Stimulated activated CD8-positive, alpha-beta memory T cell treated with anti-CD3 and anti-CD28 coated beads, Interleukin-15, amount 100 ng/mL, for 1 hour (primary cell): ENCODE results near the gene HDAC6.
"Not testable (repeated sequence)": the region's sequence is repeated elsewhere in the genome, so short reads cannot be mapped to it uniquely, and the experiment has no call there.

Experiments
- DNase-seq: peaks from one replicate; pipeline ENCODE4 v3.0.0-alpha.2; 2020; ENCODE audit warnings: low read depth

Gene HDAC6

DNA sequence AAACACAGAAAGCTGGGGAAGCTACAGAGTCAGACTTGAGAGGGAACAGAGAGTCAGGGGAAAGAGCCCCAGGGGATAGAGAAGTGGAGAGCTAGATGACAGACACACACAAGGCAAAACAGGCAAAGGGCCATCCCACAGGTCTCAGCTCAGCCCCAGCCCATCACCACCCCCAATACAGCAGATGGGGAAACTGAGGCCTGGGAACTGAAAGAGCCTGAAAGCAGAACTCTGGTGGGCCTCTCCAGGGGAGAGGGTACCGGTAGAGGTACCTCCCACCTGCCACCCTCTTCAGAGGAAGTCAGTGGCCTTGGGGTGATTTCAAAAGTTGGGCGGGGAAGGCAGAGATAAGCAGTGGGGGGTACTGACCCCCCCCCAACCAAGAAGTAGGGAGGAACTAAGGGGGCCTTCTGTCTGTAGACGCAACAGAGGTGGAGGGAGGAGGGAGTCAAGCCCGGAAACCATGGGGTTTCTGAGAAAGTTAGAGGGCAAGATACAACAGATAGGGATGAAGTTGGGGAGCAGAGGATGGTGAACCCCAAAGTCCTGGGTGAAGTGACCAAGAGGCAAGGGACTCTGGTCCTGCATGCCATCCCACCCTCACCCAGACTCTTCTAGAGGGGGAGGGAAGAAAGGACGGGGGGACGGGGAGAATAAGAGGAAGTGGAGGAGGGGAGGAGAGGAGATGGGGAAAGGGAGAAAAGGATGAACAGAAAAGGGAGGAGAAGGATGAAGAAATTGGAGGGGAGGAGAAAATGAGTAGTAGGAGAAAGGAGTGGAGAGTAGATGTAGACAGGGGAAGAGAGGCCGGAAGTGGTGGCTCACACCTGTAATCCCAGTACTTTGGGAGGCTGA lies 12.3 kb upstream of the HDAC6 start:
- no peak for DNase-seq

DNA sequence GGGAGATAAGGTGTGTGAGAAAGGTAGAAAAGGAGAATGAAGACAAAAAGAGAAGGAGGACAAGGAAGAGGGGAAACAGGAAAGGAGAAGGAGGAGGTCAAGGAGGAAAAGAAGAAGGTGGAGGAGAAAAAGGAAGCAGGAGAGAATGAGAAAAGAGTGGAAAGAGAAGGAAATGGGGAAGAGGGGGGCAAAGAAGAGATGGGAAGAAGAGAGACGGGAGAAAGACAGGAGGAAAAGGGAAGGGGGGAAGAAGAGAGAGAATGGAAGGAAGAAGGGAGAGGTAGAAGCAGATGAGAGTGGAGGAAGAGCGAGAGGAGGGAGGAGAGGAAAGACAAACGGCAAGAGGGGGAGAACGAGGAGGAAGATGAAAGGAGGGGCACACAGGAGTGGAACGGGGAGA lies 11.4 kb upstream of the HDAC6 start:
- DNase-seq, result no peak

GRCh38 chrX:48791063-48791820 lies 10.6 kb upstream of the HDAC6 start:
- DNase-seq, result no peak

DNA sequence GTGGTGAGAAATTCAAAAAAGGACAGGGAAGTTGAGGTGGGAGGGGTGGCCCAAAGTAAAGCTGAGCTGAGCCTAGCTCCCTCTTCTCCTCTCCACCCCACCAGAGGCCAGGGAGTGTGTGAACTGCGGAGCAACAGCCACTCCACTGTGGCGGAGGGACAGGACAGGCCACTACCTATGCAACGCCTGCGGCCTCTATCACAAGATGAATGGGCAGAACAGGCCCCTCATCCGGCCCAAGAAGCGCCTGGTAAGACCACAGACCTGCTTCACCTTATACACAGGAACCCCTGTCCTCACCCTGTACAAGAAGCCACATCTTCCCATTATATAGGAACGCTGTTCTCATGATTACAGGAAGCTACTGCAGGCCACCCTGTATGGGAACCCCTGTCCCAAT lies 9.6 kb upstream of the HDAC6 start:
- no peak for DNase-seq

GRCh38 chrX:48793935-48794334 lies 7.9 kb upstream of the HDAC6 start:
- DNase-seq, result no peak

DNA sequence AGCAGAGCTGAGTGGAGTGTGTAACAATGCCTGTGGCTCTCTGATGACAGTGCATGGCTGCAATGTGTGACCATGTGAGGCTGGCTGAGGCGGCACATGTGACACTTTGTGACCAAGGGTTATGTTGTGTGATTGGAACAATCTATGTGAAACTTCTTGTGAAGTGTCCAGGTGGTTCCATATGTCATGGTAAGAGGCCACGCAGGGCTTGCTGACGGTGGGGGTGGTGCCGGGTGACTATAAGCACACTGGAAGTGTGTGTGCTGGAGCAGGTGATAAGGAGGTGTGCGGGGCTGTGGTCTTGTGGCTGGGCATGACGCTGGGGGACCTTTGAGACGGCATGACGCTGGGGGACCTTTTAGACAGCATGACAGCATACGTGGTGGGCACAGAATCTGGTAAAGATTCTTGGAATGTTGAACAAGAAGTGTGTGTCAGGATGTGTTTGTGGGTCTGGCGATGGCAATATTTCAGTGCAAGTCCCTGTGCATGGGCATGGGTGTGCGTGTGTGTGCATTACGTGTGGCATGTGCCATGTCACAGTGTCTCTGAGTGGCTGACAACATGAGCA lies 7.4 kb upstream of the HDAC6 start:
- no peak for DNase-seq

DNA sequence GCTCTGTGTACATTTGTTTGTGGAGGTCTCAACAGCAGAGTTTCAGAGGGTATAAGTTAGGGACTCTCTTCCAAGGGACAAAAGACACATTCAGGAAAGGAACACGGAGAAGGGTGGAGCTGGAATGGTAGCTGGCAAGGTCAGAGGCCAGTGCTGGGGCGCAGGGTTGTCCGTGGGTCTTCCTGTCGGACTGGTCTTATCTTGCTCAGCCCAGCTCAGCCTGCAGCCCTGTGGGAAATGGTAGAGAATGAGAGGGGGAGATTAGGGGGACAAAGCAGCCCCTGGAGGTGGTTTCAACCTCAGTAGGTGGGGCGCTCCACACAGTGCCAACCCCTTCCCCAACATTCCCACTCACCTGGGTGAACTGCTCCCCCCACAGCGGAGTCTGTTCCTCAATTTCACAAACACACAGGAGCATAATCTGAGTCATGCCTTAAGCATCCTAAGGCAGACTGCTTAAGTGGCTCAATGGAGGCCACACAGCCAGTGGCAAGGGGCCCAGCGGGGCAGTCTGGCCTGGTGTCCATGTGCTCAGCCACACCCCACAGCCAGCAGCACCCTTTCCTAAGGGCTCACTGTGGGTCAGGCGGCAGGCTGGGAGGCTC lies 6.9 kb upstream of the HDAC6 start:
- DNase-seq, result no peak

DNA sequence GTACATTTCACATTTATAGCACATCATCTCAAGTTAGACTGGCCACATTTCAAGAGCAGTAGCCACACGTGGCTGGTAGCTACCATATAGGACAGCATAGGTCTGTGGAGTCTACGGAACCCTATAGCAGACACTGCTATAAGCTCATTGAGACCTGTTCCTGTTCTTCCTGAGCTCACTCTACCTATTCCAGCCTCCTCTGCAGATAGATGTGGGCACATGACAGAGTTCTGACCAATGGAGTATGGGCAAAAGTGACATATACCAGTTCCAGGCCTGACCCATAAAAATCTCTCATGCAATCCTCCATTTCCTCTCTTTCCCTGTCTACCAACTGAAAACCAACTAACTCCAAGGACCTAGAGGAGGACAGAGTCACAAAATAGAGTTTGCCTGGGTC lies 3.5 kb upstream of the HDAC6 start:
- no peak for DNase-seq

- DNase-seq, result no peak
These were observed 1.1 kb upstream of the HDAC6 start for GRCh38 chrX:48800574-48801279.

GRCh38 chrX:48802089-48802904 lies 430 bp downstream of the HDAC6 start:
- peak; percentile 24 for DNase-seq

- DNase-seq, result no peak
These were observed 986 bp downstream of the HDAC6 start for GRCh38 chrX:48802905-48803200.

DNA sequence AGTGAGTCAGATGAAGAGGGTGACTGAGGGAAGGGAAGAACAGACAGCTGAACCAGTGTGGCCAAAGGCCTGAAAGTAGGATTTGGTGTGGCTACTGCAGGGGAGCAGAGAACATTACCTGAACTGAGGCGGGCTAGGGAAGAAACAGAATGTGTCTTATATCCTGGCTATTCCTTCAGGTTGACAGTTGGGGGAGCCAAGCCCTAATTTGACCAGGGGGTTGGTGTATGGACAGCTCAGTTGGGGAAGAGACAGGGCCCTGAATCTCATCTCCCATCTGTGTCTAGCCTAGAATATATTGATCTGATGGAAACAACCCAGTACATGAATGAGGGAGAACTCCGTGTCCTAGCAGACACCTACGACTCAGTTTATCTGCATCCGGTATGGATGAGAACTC lies 4.2 kb downstream of the HDAC6 start:
- no peak for DNase-seq

DNA sequence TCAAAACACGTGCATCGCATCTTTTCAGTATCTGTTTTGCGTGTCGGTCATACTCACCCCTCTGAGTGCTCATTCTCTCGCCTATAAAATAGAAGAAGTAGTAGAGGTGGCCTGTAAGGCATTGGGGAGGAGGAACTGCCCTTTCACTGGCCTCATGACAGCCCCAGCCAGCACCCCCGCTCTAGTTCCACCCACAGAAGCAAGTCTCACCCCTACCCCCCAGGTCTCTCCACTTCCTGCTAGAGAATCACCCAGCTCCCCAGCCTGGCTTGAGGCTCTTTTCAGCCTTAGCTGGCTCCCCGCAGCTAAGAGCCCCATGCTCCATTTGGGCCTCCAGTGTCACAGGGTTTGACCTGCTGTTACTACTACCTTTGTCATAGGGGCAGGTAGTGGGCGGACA lies 11.8 kb downstream of the HDAC6 start:
- no peak for DNase-seq

GRCh38 chrX:48814722-48815121 lies 12.9 kb downstream of the HDAC6 start:
- no peak for DNase-seq

DNA sequence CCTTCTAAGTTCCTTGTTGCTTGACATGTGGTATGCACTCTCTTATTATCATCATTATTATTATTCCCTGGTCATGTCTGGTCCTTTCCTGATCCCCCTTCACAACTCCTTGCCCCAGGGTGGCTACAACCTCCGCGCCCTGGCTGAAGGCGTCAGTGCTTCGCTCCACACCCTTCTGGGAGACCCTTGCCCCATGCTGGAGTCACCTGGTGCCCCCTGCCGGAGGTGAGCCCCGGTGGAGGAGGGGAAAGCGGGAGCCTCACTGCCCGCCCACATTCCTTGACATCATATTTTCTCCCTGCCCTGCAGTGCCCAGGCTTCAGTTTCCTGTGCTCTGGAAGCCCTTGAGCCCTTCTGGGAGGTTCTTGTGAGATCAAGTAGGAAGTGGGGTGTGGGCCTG lies 13.4 kb downstream of the HDAC6 start:
- no peak for DNase-seq

DNA sequence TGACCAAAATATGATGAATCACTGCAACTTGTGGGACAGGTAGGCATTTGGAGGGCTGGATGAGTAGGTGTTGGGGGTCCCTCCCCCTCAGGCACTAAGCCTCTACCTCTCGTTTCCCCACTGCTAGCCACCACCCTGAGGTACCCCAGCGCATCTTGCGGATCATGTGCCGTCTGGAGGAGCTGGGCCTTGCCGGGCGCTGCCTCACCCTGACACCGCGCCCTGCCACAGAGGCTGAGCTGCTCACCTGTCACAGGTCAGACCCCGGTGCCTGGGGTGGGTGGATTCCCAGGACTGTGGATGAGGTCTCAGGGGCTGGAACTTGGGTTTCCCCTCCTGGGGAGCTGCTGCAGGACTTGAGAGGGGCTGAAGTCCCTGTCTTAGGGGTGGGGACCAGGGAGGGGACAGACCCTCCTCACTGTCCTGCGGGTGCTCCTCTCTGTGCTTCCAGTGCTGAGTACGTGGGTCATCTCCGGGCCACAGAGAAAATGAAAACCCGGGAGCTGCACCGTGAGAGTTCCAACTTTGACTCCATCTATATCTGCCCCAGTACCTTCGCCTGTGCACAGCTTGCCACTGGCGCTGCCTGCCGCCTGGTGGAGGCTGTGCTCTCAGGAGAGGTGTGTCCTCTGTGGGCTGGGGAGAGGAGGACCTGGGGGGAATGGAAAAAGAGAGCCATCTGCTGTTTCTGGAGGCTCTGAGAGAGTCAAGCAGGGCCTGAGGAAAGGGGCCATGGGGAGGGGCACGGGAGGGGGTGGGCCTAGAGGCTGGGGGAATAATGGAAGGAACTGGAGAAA lies 14.3 kb downstream of the HDAC6 start:
- DNase-seq, result no peak

GRCh38 chrX:48818098-48818497 lies 16.2 kb downstream of the HDAC6 start:
- DNase-seq, result no peak

GRCh38 chrX:48818866-48819265 lies 17.0 kb downstream of the HDAC6 start:
- no peak for DNase-seq

GRCh38 chrX:48819394-48819793 lies 17.5 kb downstream of the HDAC6 start:
- DNase-seq, result not testable (repeated sequence)

GRCh38 chrX:48823053-48823452 lies 21.2 kb downstream of the HDAC6 start:
- no peak for DNase-seq

DNA sequence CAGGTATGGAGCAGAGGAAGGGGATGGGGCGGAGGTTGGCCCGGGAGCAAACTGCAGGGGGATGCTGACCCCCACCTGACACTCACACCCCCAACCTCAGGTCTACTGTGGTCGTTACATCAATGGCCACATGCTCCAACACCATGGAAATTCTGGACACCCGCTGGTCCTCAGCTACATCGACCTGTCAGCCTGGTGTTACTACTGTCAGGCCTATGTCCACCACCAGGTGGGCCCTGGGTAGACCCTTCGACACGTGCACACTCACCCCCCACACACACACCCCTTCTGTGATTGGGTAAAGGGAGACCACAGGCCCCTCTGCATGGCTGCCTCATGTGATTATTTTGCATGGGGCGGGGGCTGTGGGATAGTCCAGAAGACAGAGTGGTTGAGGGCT lies 22.2 kb downstream of the HDAC6 start:
- DNase-seq, result no peak
